Fibroblast of gingiva (primary cell): ENCODE data around the gene CRTC2.
"Not testable (repeated sequence)": the region's sequence is repeated elsewhere in the genome, so short reads cannot be mapped to it uniquely, and the experiment has no call there.

Source experiments
- DNase-seq: peaks from one replicate; pipeline ENCODE4 v3.0.0-alpha.2; 2011; ENCODE audit warnings: low read depth

Gene CRTC2

GRCh38 chr1:153928245-153928644 lies 30.2 kb downstream of the CRTC2 start:
- no peak for DNase-seq

DNA sequence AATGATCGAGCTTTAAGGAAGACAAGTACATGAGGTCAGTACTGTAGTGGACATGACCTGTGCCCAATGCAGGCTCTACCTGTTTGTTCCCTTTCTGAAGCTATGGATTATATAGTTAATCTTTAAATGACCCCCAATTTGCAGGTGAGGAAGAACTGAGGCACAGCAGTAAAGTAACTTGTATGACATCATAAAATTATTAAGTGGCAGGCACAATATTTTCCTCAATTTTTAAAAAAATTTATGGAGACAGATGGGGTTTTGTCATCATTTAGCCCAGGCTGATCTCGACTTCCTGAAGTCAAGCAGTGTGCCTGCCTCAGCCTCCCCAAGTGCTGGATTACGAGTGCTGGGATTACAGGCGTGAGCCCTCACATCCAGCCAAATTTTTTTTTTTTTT lies 32.0 kb downstream of the CRTC2 start:
- no peak for DNase-seq

GRCh38 chr1:153922972-153923925 lies 35.2 kb downstream of the CRTC2 start, which contains the start of gene GATAD2B:
Gene GATAD2B (minus strand): TSS chr1:153922972. CDS start chr1:153828347, 94,625 bp downstream.
- DNase-seq = peak; percentile 100

DNA sequence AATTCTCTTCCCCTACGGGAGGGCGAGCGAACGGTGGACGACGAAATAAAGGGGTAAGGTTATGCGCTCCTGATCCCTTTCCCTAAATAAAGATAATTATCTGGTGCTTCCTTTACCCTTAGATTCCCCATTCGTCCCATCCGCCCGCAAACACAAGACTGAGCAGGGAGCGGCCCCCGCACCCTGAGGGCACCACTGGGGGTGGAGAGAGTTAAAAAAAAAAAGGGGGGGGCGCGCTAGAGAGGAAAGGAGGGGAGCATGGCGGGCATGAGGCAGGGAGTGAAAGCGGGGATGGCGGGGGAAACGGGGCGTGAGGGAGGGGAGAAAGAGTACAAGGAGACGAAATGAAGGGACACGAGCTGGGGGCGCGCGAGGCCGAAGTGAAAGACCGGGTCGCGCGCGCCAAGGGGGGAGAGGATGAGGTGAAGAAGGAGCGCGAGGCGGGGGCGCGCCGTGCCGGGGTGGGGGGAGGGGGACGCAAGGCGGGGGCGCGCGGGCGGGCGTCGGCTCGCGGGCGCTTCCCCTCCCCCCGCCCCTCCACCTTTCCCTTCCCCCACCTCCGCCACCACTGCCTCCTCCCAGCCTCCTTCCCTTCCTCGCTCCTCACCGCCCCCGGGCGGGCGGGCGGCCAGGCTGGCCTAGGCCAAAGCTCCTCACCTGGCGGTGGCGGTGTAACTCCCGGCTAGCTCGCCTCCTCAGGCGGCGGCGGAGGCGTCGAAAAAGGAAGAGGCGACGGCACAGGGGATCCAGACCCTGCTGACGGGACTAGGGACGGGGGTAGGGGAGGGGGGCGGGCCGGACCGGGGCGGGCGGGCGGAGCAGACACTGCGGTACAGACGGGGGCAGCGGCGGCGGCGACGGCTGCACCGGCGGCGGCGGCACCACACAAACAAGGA lies 36.1 kb downstream of the CRTC2 start:
- no peak for DNase-seq

DNA sequence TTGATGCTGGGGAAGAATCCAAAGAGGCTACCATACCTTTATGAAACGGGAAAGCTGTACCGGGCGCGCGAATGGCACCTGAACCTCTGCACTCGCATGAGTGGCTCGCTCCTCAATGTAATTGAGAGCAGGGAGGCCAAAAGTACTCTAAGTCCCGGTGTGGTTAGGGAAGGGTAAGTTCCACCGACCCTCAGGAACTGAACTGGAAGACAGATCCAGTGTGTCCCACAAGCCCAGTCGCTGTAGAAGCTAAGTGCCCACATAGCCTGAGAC lies 36.7 kb downstream of the CRTC2 start:
- no peak for DNase-seq

- DNase-seq = no peak
These were observed 37.2 kb downstream of the CRTC2 start for GRCh38 chr1:153921080-153921802.

DNA sequence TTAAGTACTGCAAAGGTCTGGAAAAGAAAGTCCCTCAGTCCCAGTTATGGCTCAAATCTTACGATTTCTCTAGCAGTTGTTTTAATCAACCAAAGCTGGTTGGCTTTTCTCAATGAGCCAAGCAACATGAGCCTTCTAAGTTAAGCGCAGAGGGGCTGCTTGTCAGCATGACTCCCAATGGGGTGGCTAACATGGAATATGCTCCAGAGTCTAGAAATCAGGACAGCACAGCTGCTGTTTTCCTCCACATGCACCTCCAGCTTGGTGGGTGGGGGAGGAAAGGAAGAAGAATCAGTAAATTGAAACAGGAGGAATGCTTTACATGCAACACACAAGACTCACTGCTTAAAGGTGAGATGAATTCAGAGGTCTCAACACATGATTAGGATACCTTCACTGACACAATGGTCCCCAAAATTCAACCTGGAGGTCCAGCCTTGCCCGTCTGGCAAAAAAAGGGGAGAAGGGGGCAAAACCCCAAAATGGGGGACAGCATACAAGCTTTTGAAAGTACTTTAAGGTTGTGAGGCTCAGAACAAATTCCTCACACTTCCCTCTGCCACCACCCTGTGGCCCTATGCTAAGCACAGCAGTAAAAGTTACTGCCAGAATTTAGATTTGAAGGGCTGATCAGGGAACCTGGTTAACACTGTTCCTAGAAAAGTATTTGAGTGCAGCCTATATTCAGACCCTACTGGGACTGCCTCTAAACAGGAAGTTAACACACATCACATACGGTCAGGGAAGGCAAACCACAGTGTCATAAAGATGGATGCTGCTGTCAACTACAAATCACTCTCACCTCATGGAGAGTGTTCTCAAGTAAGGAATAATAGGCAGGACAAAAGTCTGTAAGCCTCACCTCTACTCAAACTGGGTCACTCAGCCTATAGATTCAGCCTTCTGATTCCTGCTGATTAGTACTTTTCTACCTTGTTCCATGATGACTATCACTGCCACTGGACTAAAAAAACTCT lies 38.2 kb downstream of the CRTC2 start:
- DNase-seq = no peak

DNA sequence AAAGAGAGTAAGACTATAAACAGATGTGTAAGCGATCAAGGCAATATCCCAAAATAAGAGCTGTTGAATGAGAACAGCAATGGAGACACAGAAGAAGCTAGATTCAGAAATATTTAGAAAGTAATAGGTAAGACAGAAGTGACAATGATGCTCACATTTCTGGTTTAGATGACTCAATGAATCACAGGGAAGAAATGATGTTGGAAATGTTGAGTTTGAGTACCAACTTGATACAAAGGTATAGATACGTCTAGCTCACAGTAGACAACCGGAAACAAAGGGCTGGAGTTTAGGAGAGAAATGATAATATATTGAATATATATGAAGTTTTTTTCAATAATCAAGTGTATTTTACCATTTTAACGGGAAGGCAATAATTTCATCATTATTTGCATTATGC lies 42.1 kb downstream of the CRTC2 start:
- no peak for DNase-seq

- no peak for DNase-seq
These were observed 46.1 kb downstream of the CRTC2 start for GRCh38 chr1:153912349-153912748.

GRCh38 chr1:153910560-153910959 lies 47.9 kb downstream of the CRTC2 start:
- not testable (repeated sequence) for DNase-seq

DNA sequence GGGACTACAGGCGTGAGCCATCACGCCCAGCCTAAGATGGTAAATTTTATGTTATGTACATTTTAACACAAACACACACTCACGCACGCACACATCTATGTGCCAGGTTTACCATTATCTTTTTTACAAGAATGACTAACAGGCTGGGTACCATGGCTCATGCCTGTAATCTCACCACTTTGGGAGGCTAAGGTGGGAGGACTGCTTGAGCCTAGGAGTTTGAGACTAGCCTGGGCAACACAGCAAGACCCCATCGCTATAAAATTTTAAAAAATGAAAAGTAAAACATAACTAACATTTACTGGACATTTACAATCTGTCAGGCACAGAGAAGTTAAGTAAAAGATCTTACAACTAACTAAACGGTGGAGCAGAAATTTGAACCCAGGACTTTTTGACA lies 50.3 kb downstream of the CRTC2 start:
- DNase-seq = no peak

DNA sequence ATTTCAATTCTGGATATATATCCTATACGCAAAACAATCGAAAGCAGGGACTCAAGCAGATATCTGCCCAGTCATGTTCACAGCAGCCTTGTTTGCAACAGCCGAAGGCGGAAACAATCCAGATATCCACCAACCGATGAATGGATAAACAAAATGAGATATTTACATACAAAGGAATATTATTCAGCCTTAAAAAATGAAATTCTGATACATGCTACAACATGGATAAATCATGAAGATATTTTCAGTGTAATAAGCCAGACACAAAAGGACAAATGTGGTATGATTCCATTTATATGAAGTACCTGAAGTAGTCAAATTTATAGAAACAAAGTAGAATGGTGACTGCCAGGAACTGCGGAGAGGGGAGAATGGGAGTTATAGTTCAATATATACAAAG lies 51.3 kb downstream of the CRTC2 start:
- no peak for DNase-seq

DNA sequence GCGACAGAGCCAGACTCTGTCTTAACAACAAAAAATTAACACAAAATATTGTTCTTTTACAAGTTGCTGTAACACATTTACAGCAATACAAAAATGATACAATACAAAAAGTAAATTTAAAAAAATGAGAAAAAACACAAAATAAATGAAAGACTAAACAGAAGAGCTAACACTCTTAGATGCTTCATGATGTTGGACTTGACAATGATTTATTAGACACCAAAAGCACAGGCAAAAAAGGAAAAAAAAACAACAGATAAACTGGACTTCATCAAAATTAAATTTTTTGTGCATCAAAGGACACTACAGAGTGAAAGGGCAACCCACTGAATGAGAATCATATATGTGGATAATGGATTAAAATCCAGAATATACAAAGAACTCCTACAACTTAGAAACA lies 52.0 kb downstream of the CRTC2 start:
- no peak for DNase-seq

- not testable (repeated sequence) for DNase-seq
These were observed 52.5 kb downstream of the CRTC2 start for GRCh38 chr1:153905908-153906307.

DNA sequence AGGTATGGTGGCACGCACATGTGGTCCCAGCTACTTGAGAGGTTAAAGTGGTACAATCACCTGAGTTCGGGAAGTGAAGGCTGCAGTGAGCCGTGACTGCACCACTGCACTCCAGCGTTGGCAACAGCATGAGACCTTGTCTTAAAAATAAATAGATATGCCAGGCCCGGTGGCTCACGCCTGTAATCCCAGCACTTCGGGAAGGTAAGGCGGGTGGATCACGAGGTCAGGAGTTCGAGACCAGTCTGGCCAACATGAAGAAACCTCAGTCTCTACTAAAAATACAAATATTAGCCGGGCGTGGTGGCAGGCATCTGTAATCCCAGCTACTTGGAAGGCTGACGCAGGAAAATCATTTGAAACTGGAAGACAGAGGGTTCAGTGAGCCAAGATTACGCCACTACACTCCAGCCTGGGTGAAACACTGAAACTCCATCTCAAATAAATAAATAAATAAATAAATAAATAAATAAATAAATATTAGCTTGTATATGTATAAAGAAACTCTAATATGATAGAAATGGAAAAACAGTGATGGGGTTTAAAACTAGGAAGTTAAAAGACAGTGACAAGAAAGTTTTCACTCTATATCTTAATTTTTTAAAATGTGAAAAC lies 54.5 kb downstream of the CRTC2 start:
- DNase-seq = peak; percentile 80

GRCh38 chr1:153899509-153899908 lies 58.9 kb downstream of the CRTC2 start:
- no peak for DNase-seq
